Progenitor cell of endocrine pancreas (in vitro differentiated cells): ENCODE results near the gene PTPRQ. TPM values are rescaled to one million over a fixed set of nuclear protein-coding genes. Genes with fewer than 3 reads are reported as not detected.
A peak's percentile ranks its signal among the peaks of the same experiment; 100 is the strongest.

ENCODE experiments used
- DNase-seq: peaks from one replicate; pipeline ENCODE4 v3.0.0; 2021; ENCODE audit warnings: low spot score; ENCODE audit not compliant: unreplicated experiment
- H3K27ac Mint-ChIP-seq: 2 replicates; pipeline ENCODE4 v1.8.0; 2021; ENCODE audit warnings: mild to moderate bottlenecking, moderate library complexity, mixed read lengths
- H3K27me3 Mint-ChIP-seq: 2 replicates; pipeline ENCODE4 v1.8.0; 2021; ENCODE audit warnings: mixed read lengths
- H3K36me3 Mint-ChIP-seq: 2 replicates; pipeline ENCODE4 v1.8.0; 2022; ENCODE audit warnings: mixed read lengths; ENCODE audit not compliant: insufficient read depth
- H3K4me1 Mint-ChIP-seq: 2 replicates; pipeline ENCODE4 v1.8.0; 2021; ENCODE audit warnings: low read depth, mixed read lengths
- H3K4me3 Mint-ChIP-seq: 2 replicates; pipeline ENCODE4 v1.8.0; 2021; ENCODE audit warnings: low read depth, mild to moderate bottlenecking, moderate library complexity, mixed read lengths
- H3K9me3 Mint-ChIP-seq: 2 replicates; pipeline ENCODE4 v1.8.0; 2021; ENCODE audit warnings: low read depth, mixed read lengths
- CTCF ChIP-seq: fragments of 200-600 bp; sonication (generic); IDR thresholded peaks from one replicate; pipeline ENCODE4 v1.5.0; 2021; ENCODE audit warnings: antibody characterized with exemption, mild to moderate bottlenecking; ENCODE audit not compliant: unreplicated experiment
- total RNA-seq: library from RNA; stranded (reverse); gene quantifications from 2 replicates; pipeline ENCODE4 v1.2.1, GENCODE V29; 2021

PTPRQ gene
- total RNA-seq, 1 donor from 2014 or later, result 0.19 TPM

GRCh38 chr12:80712866-80713265 lies 268.8 kb downstream of the PTPRQ start:
- H3K9me3 Mint-ChIP-seq, result no peaks in the 10 kb centered on the region
- DNase-seq, result no peak
- TF ChIP-seq CTCF, result no peak
- H3K27me3 Mint-ChIP-seq, result peaks cover 81% of the 10 kb centered on the region
- no peaks in the 10 kb centered on the region for H3K36me3 Mint-ChIP-seq
- H3K4me1 Mint-ChIP-seq, result peaks cover 13% of the 10 kb centered on the region
- no peak overlapping the region for H3K27ac Mint-ChIP-seq
- H3K4me3 Mint-ChIP-seq, result no peak overlapping the region

GRCh38 chr12:80713419-80713818 lies 269.4 kb downstream of the PTPRQ start:
- no peak for DNase-seq
- Mint-ChIP-seq H3K4me3 (peak overlapping the region; percentile 52), H3K4me1 (peaks cover 12% of the 10 kb centered on the region), H3K36me3 (no peaks in the 10 kb centered on the region), H3K27me3 (peaks cover 81% of the 10 kb centered on the region), H3K9me3 (no peaks in the 10 kb centered on the region), H3K27ac (no peak overlapping the region)
- no peak for TF ChIP-seq CTCF

GRCh38 chr12:80714055-80714454 lies 270.0 kb downstream of the PTPRQ start:
- Mint-ChIP-seq H3K36me3 (no peaks in the 10 kb centered on the region), H3K27me3 (peaks cover 81% of the 10 kb centered on the region), H3K27ac (peak overlapping the region; percentile 57), H3K4me3 (peak overlapping the region; percentile 52), H3K4me1 (peaks cover 8% of the 10 kb centered on the region), H3K9me3 (no peaks in the 10 kb centered on the region)
- no peak for DNase-seq
- no peak for TF ChIP-seq CTCF

GRCh38 chr12:80714846-80715245 lies 270.8 kb downstream of the PTPRQ start:
- peaks cover 8% of the 10 kb centered on the region for H3K4me1 Mint-ChIP-seq
- no peak overlapping the region for H3K27ac Mint-ChIP-seq
- H3K4me3 Mint-ChIP-seq, result no peak overlapping the region
- H3K27me3 Mint-ChIP-seq, result peaks cover 73% of the 10 kb centered on the region
- H3K9me3 Mint-ChIP-seq, result no peaks in the 10 kb centered on the region
- no peaks in the 10 kb centered on the region for H3K36me3 Mint-ChIP-seq
- no peak for TF ChIP-seq CTCF
- no peak for DNase-seq

- no peak for DNase-seq
- H3K4me1 Mint-ChIP-seq, result peaks cover 8% of the 10 kb centered on the region
- no peak overlapping the region for H3K4me3 Mint-ChIP-seq
- peaks cover 68% of the 10 kb centered on the region for H3K27me3 Mint-ChIP-seq
- no peaks in the 10 kb centered on the region for H3K36me3 Mint-ChIP-seq
- no peak overlapping the region for H3K27ac Mint-ChIP-seq
- H3K9me3 Mint-ChIP-seq, result no peaks in the 10 kb centered on the region
- TF ChIP-seq CTCF, result no peak
These were observed 271.7 kb downstream of the PTPRQ start for GRCh38 chr12:80715713-80716249.
